HL-60 (cell line): ENCODE measurements around the gene POLR3G.

Experiments
- DNase-seq, 2 experiments: peaks; one replicate each; pipeline ENCODE4 v3.0.0-alpha.2; 2010 to 2020; ENCODE audit warnings: low read depth in 1 of 2, low spot score in 1 of 2
- H3K27ac ChIP-seq: fragments of 250-450 bp; sonication (Bioruptor Pico); replicated peaks from 2 replicates; pipeline ENCODE4 v1.5.1; 2020; ENCODE audit warnings: mild to moderate bottlenecking, moderate library complexity
- H3K27me3 ChIP-seq: fragments of 250-450 bp; sonication (Bioruptor Pico); 2 replicates; pipeline ENCODE4 v1.5.1; 2021; ENCODE audit warnings: mild to moderate bottlenecking, moderate library complexity; ENCODE audit not compliant: insufficient read depth, poor library complexity, severe bottlenecking
- H3K4me3 ChIP-seq: replicated peaks from 2 replicates; pipeline ENCODE4 v1.5.1; 2011; ENCODE audit warnings: mild to moderate bottlenecking, control low read depth, low read length; ENCODE audit not compliant: insufficient read depth
- CTCF ChIP-seq: IDR thresholded peaks from one replicate; pipeline ENCODE4 v1.5.1; 2011; ENCODE audit warnings: low read length, control low read depth, inconsistent platforms; ENCODE audit not compliant: insufficient read depth
- GABPA ChIP-seq: IDR thresholded peaks from 2 replicates; pipeline ENCODE4 v1.6.1; 2012; ENCODE audit warnings: low read depth
- POLR2AphosphoS5 ChIP-seq: IDR thresholded peaks from 2 replicates; pipeline ENCODE4 v1.6.1; 2012; ENCODE audit warnings: low read depth
- REST ChIP-seq: IDR thresholded peaks from 2 replicates; pipeline ENCODE4 v1.6.1; 2012; ENCODE audit warnings: low read depth; ENCODE audit not compliant: insufficient replicate concordance
- SPI1 ChIP-seq: IDR thresholded peaks from 2 replicates; pipeline ENCODE4 v1.6.1; 2012; ENCODE audit warnings: low read depth, mild to moderate bottlenecking, borderline replicate concordance

POLR3G gene

GRCh38 chr5:90510438-90510837 lies 35.8 kb downstream of the POLR3G start:
- TF ChIP-seq GABPA (no peak), SPI1 (no peak), POLR2AphosphoS5 (no peak), CTCF (no peak), REST (no peak)
- Histone ChIP-seq H3K27me3 (no peaks in the 10 kb centered on the region), H3K27ac (no peak overlapping the region), H3K4me3 (no peak overlapping the region)
- DNase-seq = no peak

GRCh38 chr5:90514520-90514919 lies 39.9 kb downstream of the POLR3G start:
- no peak overlapping the region for H3K4me3 ChIP-seq
- no peak for TF ChIP-seq SPI1
- TF ChIP-seq REST = no peak
- no peak for TF ChIP-seq GABPA
- no peak for TF ChIP-seq CTCF
- no peak for TF ChIP-seq POLR2AphosphoS5
- H3K27ac ChIP-seq = no peak overlapping the region
- H3K27me3 ChIP-seq = no peaks in the 10 kb centered on the region
- no peak for DNase-seq

- no peak for DNase-seq
- H3K27me3 ChIP-seq = no peaks in the 10 kb centered on the region
- TF ChIP-seq REST = no peak
- TF ChIP-seq CTCF = no peak
- H3K4me3 ChIP-seq = no peak overlapping the region
- H3K27ac ChIP-seq = no peak overlapping the region
Observed at GRCh38 chr5:90518661-90519060, 44.0 kb downstream of the POLR3G start.
